NT2/D1 (cell line): ENCODE measurements around the gene MBOAT1.

ENCODE experiments used
- SUZ12 ChIP-seq: IDR thresholded peaks from 2 replicates; pipeline ENCODE4 v1.6.1; 2011; ENCODE audit not compliant: insufficient read length, insufficient read depth; ENCODE audit errors: extremely low read depth
- YY1 ChIP-seq: IDR thresholded peaks from 2 replicates; pipeline ENCODE4 v1.6.1; 2011; ENCODE audit not compliant: insufficient read length, insufficient read depth
- ZNF274 ChIP-seq: IDR thresholded peaks from 2 replicates; pipeline ENCODE4 v1.6.1; 2011; ENCODE audit warnings: mild to moderate bottlenecking, low read depth, low read length

DNA sequence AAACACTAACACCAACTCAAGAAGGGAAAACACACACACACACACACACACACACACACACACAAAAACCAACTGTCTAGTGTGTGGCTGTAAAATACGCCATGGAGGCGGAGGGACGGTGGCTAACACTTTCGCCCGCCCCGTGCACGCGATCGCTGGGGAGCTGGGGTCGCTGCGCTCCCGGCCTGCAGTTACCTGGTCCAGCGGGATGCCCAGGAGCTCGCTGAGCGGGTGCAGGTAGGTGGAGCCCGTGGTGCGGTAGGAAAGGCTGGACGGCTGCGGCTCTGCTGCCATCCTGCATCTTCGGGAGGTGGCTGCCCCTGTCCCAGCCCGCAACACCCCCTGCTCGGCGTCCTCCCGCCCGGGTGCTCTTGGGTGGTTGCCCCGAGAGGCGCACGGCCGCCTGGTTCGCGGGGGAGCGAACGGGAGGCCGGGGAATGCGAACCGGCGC lies 303 bp downstream of the MBOAT1 start:
- no peak for TF ChIP-seq ZNF274
- TF ChIP-seq YY1: no peak
- TF ChIP-seq SUZ12: no peak
